ENCODE results near the gene TMEM54. TPM values are rescaled to one million over a fixed set of nuclear protein-coding genes. Genes with fewer than 3 reads are reported as not detected.

TMEM54 gene
- total and polyA plus RNA-seq, 10 of the 15 experiments (the other 5 are each of a cell fraction or from before 2014, with no cell fraction given), result 0.07 to 0.94 (median 0.56) TPM; not detected in 1

- no peak for TF ChIP-seq CREM (IDR thresholded peaks at IDR 0.05; ENCODE audit: low read depth)
- TF ChIP-seq, protein P1, sequence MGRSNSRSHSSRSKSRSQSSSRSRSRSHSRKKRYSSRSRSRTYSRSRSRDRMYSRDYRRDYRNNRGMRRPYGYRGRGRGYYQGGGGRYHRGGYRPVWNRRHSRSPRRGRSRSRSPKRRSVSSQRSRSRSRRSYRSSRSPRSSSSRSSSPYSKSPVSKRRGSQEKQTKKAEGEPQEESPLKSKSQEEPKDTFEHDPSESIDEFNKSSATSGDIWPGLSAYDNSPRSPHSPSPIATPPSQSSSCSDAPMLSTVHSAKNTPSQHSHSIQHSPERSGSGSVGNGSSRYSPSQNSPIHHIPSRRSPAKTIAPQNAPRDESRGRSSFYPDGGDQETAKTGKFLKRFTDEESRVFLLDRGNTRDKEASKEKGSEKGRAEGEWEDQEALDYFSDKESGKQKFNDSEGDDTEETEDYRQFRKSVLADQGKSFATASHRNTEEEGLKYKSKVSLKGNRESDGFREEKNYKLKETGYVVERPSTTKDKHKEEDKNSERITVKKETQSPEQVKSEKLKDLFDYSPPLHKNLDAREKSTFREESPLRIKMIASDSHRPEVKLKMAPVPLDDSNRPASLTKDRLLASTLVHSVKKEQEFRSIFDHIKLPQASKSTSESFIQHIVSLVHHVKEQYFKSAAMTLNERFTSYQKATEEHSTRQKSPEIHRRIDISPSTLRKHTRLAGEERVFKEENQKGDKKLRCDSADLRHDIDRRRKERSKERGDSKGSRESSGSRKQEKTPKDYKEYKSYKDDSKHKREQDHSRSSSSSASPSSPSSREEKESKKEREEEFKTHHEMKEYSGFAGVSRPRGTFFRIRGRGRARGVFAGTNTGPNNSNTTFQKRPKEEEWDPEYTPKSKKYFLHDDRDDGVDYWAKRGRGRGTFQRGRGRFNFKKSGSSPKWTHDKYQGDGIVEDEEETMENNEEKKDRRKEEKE (IDR thresholded peaks at IDR 0.05), result no peak
- TF ChIP-seq, protein P2, sequence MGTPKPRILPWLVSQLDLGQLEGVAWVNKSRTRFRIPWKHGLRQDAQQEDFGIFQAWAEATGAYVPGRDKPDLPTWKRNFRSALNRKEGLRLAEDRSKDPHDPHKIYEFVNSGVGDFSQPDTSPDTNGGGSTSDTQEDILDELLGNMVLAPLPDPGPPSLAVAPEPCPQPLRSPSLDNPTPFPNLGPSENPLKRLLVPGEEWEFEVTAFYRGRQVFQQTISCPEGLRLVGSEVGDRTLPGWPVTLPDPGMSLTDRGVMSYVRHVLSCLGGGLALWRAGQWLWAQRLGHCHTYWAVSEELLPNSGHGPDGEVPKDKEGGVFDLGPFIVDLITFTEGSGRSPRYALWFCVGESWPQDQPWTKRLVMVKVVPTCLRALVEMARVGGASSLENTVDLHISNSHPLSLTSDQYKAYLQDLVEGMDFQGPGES (IDR thresholded peaks at IDR 0.05), result no peak
Observed at GRCh38 chr1:32858136-32858535, 43.1 kb downstream of the TMEM54 start (continued).

DNA sequence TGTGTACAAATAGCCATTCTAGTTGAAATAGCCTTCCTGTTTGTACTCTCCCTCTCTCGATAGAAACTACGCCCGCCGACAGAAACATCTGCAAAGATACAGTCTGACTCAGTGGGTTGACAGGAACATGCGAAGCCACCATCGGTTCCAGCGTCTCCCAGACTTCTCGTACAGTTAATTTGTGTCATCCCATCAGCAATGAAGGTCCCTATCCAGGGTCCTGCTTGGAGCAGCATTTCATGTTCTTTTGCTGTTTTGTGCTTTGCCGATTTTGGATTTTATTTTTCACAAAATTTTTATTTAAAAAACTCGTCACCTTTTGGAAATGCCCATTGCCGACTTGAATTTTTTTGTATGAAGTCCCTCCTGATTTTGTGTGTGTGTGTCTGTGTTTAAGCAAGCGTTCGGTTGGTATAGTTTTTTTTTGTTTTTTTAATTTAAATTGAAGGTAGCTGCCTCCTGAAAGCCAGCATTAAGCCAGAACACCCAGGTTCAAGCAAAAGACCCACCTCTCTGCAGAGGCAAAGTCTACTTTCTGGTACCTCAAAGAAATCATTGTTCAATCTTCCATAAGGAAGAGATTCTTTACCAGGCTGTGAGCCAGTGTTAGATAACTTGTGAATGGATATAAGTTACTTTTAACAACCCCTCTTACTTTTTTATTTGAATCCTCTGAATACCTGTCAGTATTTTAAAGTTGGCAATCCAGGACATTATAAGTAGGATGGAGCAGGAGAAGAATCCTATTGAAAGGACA lies 45.1 kb downstream of the TMEM54 start:
- 96% methylated on average over 13 of the region's 13 CpGs for WGBS (ENCODE audit: insufficient coverage, insufficient replicate concordance, low lambda C conversion rate, missing lambda C conversion rate)
- no TSS peak for BruUV-seq (replicated peaks)
- Histone ChIP-seq H3K4me1 (ENCODE audit: control insufficient read depth, insufficient read depth, low read length) (no peaks in the 10 kb centered on the region), H3K79me2 (ENCODE audit: control insufficient read depth, insufficient read depth, low read length) (no peaks in the 10 kb centered on the region), H2AFZ (ENCODE audit: control insufficient read depth, low read depth, low read length) (no peak overlapping the region), H3K27me3 (replicated peaks in 1 of 2; ENCODE audit: control insufficient read depth in 2 of 2, insufficient read depth in 2 of 2, low read length in 1 of 2) (no peaks in the 10 kb centered on the region), H3K27ac (ENCODE audit: control insufficient read depth, insufficient read depth) (no peak overlapping the region), H4K20me1 (ENCODE audit: control insufficient read depth, insufficient read depth) (no peaks in the 10 kb centered on the region), H3K9ac (ENCODE audit: control insufficient read depth, insufficient read depth, low read length) (no peak overlapping the region), H3K36me3 (ENCODE audit: control insufficient read depth in 2 of 2, insufficient read depth in 2 of 2, low read length in 1 of 2) (peaks cover 2 to 25% of the 10 kb centered on the region in 2 experiments), H3K9me3 (replicated peaks; ENCODE audit: control insufficient read depth, insufficient read depth, low read length) (no peaks in the 10 kb centered on the region), H3K4me2 (ENCODE audit: control insufficient read depth, insufficient read depth) (no peak overlapping the region), H3K4me3 (no peak overlapping the region)
- CTCF ChIA-PET, result no interaction called here
- RAD21 ChIA-PET (ENCODE audit: unreplicated experiment), result no interaction called here
- ATAC-seq (no peak), DNase-seq (ENCODE audit: low read depth, low spot score) (no peak), FAIRE-seq (no peak)
- POLR2A ChIA-PET, result no interaction called here
- intact Hi-C loops (cut with micrococcal nuclease; ENCODE audit: unreplicated experiment) (no loop called here), in situ Hi-C loops (cut with MboI) (no loop called here)
- SMC1A ChIA-PET (ENCODE audit: uncharacterized antibody, unreplicated experiment), result no interaction called here
- TF ChIP-seq CTCF (IDR thresholded peaks at IDR 0.05 in 2 of 3, conservative IDR thresholded peaks at IDR 0.05 in 1 of 3; ENCODE audit: control insufficient read depth in 2 of 3, extremely low read depth in 1 of 3, insufficient read depth in 1 of 3, low read depth in 3 of 3, low read length in 3 of 3) (no peak), ASH2L (IDR thresholded peaks at IDR 0.05; ENCODE audit: borderline replicate concordance, low read depth) (no peak), EP300 (IDR thresholded peaks at IDR 0.05; ENCODE audit: borderline replicate concordance in 1 of 2, control insufficient read depth in 1 of 2, low read depth in 2 of 2, low read length in 2 of 2) (no peak), SMAD1 (IDR thresholded peaks at IDR 0.05; ENCODE audit: low read depth, partially characterized antibody) (no peak), TBL1XR1 (IDR thresholded peaks at IDR 0.05; ENCODE audit: low read depth, low read length) (no peak)

All from GM12878 (cell line).